HG03064 (cell line): ENCODE results near the gene CARD19.
A peak's percentile ranks its signal among the peaks of the same experiment; 100 is the strongest.
"Not testable (repeated sequence)": the region's sequence is repeated elsewhere in the genome, so short reads cannot be mapped to it uniquely, and the experiment has no call there.

Experiments
- ATAC-seq: cut with Tn5 transposase; IDR thresholded peaks from one replicate; pipeline ENCODE4 v1.9.1; 2021; ENCODE audit warnings: low read depth; ENCODE audit not compliant: unreplicated experiment

CARD19 gene

DNA sequence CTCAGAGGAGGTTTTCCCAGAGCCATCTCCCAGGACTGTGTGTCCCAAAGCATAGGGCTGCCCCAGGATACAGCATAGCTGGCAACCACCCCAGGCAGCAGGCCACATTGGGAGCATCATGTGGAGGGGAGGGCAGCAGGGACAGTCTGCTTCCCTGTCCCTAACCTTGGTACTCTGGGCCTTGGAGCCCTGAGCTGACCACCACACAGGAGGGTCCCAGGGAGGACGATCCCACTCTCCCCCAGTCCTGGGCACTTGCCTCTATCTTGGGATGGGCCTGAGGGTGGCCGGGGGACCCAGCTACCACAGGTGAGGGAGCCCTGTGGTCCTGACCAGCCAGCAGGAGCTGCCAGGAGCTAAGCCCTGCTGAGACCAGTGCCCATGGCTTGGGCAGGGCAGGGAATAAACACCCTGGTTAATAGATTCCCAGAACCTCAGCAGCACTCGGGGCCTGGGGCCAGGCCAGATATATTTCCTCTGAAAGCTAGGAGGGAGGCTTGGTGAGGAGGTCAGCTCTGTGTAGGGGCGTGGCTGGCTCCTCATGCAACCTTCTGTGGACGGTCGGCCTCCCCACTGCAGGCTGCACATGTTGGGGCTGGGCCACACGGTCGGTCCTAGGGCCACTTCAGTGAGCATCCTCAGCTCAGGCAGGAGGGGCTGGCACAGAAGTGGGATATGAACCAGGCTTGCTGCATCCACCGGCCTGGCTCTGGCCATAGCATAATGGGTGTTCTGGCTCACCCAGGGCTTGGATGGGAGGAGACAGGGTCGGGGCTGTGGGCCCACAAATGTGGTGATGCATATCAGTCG lies 33.9 kb downstream of the CARD19 start:
- no peak for ATAC-seq

DNA sequence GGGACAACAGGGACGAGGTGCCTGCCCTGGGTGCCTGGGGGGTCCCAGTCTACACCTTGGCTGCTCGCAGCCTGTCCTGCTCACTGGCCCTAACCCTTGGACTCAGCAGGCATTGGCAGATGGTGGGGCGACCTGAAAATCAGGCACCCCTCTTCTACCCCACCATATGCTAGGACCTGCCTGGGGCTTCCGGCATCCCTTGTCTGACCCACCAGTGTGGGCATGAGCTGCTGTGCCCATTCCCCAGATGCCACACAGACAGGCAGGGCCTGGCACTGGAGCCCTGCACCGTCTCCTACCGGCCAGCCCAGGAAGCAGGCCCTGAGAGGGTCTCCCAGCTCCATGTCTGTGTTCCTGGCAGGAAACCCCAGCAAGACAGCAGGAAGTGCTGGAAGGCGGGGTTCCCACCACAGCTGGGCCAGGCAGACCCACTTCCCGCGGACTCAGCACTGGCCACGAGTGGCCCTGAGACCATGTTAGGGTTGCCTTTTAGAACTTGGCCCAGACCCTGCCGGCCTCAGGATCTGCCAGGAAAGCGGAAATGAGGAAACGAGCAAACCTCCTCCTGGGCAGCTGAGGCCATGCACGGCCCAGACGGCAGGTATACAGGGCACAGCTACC lies 35.0 kb downstream of the CARD19 start:
- no peak for ATAC-seq

DNA sequence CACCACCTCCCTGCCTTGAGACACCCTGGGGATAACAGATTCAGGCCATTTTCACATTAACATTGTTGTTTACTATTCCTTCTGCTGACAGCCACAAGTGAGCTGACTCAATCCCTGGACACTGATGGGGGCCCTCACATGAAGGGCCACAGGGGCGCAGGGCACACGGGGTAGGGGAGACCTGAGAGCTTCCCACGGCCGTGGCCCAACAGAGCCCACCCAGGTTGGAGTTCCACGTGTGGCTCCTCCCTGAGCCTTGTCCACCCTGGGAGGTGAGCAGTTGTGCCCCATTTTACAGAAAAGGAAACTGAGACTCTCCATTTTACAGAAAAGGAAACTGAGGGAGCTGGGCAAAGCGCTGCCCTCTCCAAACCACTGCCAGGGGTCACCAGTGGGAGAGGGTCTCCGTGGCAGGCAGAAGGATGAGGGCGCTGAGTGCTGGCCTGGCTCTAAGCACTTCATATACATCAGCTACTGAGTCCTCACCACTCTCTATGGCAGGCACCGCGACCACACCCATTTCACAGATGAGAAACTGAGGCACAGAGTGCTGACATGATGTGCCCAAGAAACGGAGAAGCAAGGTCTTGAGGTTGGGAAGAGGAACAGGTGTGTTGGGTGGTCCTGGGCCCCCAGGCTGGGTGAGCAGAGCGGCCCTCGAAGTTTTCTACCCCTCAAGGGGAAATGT lies 35.7 kb downstream of the CARD19 start:
- ATAC-seq = no peak

DNA sequence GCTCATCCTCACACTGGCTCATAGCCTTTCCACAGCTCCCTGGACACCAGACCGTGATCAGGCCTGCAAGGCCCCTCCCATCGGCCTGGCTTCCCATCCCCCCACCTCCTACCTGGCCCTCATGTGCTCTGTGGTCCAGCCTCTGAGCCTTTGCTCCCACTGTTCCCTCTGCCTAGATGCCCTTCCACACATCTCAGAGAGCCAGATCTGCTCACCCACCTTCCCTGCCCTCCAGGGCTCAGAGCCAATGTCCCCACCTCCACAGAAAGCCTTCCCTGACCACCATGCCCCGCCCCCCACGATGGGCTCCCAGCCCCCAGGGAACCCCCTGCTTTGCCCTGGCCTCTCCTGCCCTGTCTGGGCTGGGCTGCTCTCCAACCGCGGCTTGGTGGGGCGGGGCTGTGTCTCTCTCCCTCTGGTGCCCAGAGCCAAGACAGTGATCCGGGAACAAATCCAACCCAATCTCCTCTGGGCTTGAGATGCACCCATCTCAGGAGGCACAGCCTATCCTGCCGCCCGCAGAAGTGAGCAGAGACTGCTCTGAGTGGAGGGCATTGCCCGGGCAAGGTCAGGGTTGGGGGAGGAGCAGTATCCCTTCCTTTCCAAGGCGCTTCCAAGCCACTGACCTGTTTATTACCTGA lies 36.4 kb downstream of the CARD19 start:
- ATAC-seq = no peak

DNA sequence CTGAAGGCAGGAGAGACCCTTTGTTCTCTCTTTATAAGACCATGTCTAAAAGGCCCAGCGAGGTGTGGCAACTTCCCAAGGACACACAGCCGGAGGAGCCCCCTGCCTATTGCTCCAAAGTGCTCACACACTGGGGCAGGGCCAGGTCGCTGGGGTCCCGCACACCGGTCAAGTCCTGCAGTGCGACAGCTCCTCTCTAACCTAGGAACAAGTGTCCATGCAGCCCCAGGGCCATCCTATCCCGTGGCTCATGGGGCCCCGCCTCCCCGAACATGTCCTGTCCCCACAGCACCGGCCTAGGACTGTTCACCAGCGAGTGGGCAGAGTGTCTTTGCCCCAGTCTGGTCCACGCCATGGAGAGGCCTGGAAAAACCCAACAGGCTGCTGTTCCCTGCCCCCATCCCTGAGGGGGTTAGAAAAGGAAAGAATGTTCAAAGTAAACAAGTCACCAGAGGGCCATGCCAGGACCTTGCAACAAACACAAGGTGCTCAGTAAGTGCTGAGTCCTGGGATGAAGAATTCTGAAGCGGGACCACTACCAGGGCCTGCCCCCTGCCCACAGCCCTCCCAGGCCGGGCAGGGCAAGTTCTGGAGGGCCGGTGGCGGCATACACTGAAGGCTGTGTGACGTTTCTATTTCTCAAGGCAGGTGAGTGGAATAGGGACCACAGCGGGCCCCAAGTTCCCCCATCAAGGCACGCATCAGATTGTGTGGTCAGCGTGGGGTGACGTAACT lies 37.1 kb downstream of the CARD19 start:
- peak; percentile 38 for ATAC-seq

DNA sequence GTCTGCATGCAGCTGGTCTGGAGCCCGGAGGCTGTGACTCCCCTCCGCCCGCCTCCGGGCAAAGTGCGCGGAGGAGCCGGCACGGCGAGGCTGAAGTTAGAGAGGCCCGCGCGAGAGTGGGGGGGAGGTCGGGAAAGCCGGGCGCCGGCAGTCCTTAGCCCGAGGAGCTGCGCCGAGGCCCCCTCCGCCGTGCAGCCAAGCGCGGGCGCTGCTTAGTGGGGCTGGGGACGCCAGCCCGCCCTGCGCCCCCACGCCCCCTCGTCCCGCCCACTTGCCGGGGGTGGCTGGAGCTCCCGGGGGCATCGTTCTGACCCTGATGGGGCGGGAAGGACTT lies 37.6 kb downstream of the CARD19 start:
- no peak for ATAC-seq

DNA sequence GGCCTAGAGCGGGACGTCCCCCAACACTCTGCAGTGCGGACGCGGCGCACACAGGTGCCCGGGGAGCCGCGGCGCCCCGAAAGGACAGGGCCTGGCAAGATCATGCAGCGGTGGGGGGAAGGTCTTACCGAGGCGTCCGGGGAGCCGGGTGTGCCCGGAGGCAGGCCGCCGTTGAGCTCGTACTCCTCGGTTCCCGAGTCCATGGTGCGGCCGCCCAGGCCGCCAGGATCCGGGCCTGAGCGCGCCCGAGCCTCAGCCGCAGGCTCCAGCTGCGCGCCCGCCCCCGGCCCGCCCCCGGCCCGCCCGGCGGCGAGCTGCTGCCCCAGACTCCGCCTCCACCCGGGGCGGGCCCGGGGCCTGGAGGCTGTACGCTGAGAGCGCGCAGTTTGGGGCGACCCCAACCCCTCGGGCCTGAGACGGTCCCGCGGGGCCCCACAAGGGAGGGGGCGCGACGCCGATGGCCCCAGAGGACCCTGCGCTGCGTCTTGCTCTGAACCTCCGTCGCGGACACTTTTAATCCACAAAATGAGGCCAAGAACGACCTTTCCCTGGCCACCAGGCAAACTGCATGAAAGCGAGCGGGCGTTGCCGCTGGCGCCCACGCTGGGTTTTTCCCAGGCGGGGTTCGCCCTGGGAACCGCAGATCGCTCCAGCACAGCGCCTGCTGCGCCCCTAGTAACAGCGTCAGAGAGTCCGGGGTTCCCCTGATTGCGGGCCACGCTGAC lies 38.2 kb downstream of the CARD19 start, which contains the start of gene NINJ1:
Gene NINJ1, minus strand, starts transcription at position 237 of the 725 bp plus-strand sequence. Its CDS starts 34 bp downstream, at position 203.
- peak; percentile 65 for ATAC-seq

DNA sequence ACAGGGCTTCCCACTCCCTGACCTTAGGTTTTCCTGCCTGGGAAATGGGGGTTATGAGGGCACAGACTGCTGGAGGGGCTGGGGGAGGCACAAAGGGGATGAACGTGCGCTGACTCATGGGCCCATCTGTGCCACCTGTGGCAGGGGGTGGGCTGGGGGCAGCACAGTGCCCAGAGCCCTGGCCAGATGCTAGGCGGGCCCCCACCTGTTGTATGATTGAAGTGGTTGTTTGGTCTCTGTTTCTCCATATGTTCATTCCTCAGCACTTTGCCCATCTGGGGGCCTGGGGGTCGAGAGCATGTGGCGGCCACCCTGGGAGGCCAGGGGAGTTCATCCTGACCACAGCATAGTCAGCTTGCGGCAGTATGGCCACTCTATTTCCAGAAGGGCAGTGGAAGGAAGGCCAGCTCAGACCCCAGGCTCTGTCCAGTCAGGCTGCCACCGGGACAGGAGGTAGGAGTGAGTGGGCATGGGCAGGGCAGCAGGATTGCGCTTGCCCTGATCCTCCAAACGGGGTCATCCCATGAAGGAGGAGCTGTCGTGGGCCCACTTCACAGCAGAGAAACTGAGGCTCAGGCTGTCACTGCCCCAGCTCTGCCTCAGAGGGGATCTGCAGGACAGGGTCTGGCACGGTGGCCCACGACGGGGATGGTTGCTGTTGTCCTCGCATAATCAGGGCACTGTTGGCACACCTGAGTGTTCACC lies 38.9 kb downstream of the CARD19 start:
- no peak for ATAC-seq

DNA sequence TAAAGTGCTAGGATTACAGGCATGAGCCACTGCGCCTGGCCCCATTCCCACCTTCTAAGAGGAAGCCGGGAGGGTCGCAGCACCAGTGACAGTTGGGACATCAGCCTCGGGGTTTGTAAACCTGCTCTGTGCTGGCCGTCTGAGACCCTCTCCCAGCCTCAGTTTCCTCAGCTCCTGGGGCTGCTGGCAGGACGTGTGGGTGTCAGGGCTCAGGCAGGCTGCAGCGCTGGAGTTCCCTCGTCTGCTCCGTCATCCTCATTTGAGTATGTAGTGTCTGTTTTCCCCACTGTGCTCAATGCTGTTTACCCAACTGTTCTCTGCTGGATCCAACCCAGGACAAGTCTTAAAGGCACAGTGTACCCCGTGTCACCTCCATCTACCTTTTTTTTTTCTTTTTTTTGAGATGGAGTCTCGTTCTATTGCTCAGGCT lies 40.0 kb downstream of the CARD19 start:
- no peak for ATAC-seq

DNA sequence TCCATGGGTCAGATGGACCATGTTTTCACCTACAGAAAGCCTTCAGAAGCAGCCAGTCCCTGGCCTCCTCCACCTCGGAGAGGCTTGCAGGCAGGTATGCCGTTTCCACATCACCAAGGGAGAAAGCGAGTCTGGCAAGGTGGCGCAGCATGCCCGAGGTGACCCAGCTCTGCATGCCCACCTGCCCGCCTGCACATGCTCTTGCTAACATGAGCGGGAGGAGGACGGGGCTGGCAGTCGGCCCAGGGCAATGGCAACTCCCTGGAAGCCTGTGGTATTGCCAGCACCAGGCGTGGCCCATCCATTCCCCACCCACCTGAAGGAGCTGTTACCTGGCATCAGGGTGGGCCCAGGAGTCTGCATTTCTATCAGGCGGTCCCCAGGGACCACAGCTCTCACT lies 41.3 kb downstream of the CARD19 start:
- ATAC-seq = no peak

DNA sequence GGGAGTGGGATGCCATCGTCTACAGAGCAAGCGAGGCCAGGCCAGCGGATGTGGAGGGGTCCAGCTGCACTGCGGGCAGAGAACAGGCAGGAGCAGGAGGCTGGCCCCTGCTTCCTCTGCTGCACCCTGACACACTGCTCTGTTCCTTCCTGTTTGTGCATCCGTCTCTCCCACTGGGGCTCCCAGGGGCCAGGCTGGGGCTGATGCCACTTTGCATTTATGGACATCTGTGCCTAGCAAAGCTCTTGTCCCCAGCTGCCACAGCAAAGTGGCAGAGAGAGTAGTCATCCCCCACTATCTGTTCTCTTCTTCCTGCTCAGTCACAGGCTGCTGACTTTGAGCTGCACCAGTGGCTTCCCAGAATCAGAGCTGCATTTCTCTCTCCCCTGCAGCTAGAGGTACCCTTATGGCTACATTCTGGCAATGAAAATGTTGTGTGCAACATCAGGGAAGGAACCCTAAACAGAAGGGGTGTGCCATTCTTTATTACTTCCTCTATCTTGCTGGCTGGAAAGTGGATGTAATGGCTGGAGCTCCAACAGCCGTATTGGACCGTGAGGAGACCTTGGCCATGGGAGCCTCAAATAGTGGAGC lies 42.3 kb downstream of the CARD19 start:
- ATAC-seq = no peak

DNA sequence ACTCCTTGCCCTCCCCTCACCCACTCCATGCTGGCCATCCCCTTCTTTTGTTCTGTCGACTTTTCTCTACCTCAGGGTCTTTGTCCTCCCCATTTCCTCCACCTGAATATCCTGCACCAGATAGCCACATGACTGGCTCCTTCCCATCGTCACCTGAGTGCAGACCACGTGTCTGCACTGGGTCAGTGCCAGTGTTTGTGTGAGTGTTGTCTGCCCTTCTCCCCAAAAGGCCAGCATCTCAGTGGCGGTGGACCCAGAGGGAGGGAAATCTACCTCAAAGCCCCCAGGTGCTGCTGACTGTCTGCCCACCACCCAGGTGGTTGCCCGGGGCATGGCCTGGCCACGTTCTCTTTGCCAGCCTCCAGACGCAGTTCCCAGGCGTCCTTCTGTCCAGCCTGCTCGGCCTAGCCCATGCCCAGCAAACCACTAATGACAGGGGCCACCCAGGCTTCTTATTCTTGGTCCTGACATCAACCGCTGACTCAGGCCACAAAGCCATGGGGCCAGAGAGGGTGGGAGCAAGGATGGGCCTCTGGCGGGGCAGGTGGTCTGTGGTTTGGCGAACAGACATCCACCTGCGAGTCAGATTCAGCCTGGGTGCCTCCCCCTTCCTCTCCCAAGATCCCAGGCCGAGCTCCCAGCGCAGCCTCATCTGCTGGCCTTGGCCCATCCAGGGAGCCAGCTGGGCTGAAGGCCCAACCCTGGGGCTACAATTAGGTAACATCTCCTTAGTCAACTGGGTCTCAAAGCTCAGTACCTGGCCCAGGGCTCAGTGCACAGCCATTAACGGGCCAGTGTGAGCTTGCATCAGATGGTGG lies 43.6 kb downstream of the CARD19 start:
- ATAC-seq = no peak

DNA sequence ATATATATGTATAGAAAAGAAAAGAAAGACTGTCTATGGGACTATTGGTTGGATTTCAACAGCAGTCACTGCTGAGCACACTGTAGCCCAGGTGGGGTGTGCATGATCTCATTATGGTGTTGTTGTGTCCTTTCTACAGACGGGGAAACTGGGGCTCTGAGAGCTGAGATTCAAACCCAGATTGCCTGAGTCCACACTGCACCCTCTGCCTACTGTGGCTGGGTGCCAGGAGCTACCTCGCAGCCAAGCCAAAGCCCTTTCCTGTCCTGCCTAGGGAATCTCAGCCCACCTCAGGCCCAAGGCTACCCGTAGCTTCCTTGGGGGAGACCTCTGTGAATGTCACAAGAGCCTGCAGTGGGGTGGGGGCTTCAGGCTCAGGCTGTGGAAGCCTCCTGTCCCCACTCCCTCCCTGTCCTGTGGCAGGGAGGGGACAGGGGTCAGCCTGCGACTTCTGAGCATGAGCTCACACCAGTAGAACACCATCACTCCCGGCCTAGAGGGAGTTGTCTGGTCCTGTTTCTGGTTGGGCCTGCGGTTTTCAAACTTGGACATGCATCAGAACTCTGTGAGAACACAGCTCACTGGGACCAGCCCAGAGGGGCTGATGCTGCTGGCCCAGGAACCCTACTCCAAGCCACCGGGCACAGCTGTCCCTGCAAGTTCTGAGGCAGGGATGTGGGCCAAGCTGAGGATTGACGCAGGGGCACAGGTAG lies 45.9 kb downstream of the CARD19 start:
- no peak for ATAC-seq

DNA sequence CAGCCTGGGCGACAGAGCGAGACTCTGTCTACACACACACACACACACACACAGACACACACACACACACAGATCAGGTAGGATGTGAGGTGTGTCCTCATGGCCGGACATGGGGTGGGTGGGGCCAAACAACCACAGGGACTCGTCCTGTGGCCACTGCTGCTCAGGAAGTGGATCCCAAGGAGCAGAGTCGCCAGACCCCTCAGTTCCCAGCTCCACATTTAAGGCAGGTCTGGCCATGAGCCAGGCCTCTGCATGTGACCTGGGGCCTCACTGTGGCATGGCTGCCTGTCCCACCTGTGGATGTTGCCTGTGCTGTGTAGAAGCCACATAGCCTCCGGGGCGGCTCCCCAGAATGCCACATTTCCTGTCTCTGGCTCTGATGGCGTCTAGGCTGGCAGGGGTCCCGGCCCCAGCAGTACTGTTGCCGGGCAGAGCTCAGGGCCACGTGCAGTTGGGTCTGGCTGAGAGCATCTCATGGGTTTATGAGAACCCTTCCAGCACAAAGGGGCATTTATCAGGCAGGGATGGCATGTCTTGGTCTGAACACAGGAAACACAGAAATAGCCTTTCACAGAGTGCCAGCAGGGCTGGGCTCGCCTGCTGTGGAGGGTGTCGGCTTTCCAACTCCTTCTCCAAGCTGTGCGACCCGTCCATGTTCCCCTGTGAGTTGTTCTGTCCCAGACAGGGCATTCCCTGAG lies 48.0 kb downstream of the CARD19 start:
- ATAC-seq = no peak

DNA sequence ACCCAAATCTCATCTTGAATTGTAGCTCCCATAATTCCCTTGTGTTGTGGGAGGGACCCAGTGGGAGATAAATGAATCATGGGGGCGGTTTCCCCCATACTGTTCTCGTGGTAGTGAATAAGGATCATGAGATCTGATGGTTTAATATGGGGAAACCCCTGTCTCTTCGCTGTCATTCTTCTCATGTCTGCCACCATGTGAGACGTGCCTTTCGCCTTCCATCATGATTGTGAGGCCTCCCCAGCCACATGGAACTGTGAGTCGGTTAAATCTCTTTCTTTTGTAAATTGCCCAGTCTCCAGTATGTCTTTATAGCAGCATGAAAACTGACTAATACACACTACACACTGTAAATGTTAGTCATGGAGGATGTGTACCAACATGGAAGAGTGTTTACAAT lies 50.7 kb downstream of the CARD19 start:
- ATAC-seq = not testable (repeated sequence)

DNA sequence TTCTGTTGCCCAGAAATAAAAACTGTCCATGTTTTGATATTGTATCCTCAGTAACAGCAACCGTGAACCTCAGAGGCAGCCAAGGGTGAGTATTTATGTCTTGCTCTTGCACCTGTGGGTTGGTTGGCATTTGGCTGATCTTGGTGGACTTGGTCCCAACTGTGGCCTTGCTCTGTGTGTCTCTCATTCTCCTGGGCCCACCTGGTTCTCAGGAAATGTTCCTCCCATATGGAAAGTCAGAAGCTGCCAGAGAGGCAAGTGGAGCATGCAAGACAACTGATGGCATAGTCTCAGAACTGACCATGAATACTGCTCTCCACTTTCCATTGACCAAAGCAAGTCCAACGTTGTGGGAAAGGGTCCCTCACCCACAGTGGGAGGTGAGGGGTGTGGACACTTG lies 51.6 kb downstream of the CARD19 start:
- no peak for ATAC-seq

DNA sequence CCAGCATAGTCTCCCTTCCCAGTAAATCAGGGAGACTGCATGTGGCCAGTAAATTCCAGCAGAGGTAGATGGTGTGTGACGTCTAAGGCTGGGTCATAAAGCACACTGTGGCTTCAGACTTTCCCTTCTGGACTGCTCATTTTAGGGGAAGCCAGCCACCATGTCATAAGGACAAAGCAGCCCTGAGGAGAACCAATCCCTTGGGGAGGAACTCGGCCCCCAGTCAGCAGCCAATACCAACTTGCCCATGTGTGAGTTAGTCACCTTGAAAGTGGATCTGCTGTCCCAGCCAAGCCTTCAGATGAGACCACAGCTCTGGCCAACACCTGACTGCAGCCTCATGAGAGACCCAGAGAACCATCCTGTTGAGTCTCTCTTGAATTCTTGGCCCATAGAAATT lies 52.7 kb downstream of the CARD19 start:
- no peak for ATAC-seq
